ENCODE results near the gene LSS.

LSS gene

DNA sequence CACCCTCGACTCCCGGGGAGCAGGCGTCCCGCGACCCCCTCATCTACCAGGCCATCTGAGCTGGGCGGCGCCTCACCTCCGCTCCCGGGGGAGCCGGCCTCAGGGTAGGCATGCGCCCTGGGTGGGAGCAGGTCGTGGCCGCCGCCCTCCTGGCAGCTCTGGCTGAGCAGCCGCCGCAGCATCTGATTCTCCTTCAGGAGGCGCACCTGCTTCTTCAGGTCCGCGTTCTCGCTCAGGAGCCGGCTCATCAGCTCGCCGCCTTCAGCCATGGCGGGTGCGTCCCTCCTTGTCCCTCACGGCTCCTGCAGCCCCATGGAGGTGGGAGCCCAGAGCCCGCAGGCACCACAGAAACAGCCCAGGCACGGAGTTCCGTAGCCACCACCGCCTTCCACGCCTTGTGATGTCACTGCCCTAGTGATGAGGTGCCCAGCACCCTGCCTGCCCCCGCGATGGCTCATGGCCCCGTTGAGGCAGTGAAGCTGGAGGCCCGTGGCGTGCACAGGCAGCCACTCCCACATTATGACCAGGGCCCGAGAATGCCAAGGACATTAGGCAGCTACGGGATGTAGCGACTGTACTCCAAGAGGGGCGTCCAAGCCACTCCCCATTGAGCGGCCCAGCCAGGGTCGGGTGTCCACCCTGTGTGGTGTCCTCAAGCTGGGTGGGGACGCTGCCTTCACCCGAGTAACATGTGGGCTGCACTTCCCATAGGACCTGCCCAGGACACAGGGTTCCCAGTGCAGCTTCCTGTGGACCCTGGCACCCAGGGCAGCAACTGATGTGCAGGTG lies 45.8 kb downstream of the LSS start:
- H3K4ac ChIP-seq (ENCODE audit: low read length): no peak overlapping the region
- H2AFZ ChIP-seq (ENCODE audit: low read length): no peak overlapping the region
- H4K8ac ChIP-seq (ENCODE audit: low read depth, low read length): no peak overlapping the region
- H3K4me3 ChIP-seq (ENCODE audit: low read length in 2 of 2): peak overlapping the region; percentile 15 to 55
- H4K91ac ChIP-seq (ENCODE audit: low read depth, low read length, poor library complexity): no peak overlapping the region
- peaks cover 18% of the 10 kb centered on the region for H3K79me1 ChIP-seq (ENCODE audit: low read depth, low read length)
- peak overlapping the region; percentile 80 for H3K23ac ChIP-seq (ENCODE audit: low read depth, low read length, poor library complexity)
- H2BK120ac ChIP-seq (ENCODE audit: low read depth, low read length): no peak overlapping the region
- H3K36me3 ChIP-seq (replicated peaks in 1 of 2; ENCODE audit: control insufficient read depth in 2 of 2, insufficient read depth in 2 of 2, low read length in 2 of 2): peaks cover 0 to 6% of the 10 kb centered on the region in 2 donors
- H3K27me3 ChIP-seq (ENCODE audit: control insufficient read depth in 3 of 3, insufficient read depth in 3 of 3, low read depth in 1 of 3, low read length in 3 of 3): no peaks in the 10 kb centered on the region
- no peak overlapping the region for H3K27ac ChIP-seq (replicated peaks; ENCODE audit: low read length)
- peak overlapping the region; percentile 83 for H2AK5ac ChIP-seq (ENCODE audit: low read depth, low read length)
- peak overlapping the region; percentile 64 for H3K18ac ChIP-seq (ENCODE audit: low read length)
- no peaks in the 10 kb centered on the region for H3K9me3 ChIP-seq (replicated peaks in 1 of 2; ENCODE audit: control insufficient read depth in 2 of 2, insufficient read depth in 1 of 2, low read depth in 1 of 2, low read length in 2 of 2)
- H3K9ac ChIP-seq (ENCODE audit: low read depth, low read length, poor library complexity): peak overlapping the region; percentile 60
- peak overlapping the region; percentile 75 for H2BK12ac ChIP-seq (ENCODE audit: low read length)
- no peak overlapping the region for H2BK15ac ChIP-seq (ENCODE audit: low read length)
- no peak for DNase-seq (ENCODE audit: low spot score)
- H3K14ac ChIP-seq (ENCODE audit: low read length): no peak overlapping the region
- H3K4me2 ChIP-seq (ENCODE audit: insufficient read depth, low read length, poor library complexity, severe bottlenecking): no peak overlapping the region
- H3K4me1 ChIP-seq (ENCODE audit: control insufficient read depth in 2 of 2, insufficient read depth in 1 of 2, low read depth in 1 of 2, low read length in 2 of 2): peaks cover 8% of the 10 kb centered on the region in 2 donors
- peak overlapping the region; percentile 13 for H2BK5ac ChIP-seq (ENCODE audit: low read length)
- WGBS, 2 donors (ENCODE audit: extremely low coverage in 2 of 2, insufficient read length in 2 of 2, insufficient replicate concordance in 1 of 2): no CpG with 5 or more reads among the region's 44 CpGs

DNA sequence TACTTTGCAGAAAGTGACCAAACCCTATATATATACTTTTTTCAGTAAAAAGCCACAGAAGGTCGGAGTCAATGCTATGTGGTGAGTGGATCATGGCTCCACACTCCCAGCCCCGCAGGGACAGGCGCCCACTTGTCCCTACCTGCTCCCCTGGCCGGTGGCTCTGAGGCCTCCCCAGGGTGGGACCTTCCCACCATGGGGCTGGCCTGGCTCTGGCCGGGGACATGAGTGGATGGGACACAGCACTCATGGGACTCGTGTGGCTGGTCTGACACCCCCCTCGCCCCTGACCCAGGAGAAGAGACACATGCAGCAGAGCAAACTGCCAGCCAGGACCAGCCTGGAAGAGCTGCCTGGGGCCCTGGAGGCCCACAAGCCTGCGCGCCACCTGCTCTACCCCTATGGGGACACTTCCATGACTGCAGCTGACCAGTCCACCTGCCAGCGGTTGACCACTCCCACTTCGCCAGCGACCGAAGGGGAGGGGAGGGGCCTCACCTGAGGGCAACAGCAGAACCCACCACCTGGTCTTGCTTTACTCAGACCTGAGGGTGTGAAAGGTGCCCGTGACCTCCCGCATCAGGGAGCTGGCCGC lies 46.5 kb downstream of the LSS start:
- Histone ChIP-seq H3K4me3 (ENCODE audit: low read length in 2 of 2) (no peak overlapping the region), H3K9ac (ENCODE audit: low read depth, low read length, poor library complexity) (no peak overlapping the region), H2BK15ac (ENCODE audit: low read length) (no peak overlapping the region), H3K18ac (ENCODE audit: low read length) (no peak overlapping the region), H2BK12ac (ENCODE audit: low read length) (no peak overlapping the region), H3K9me3 (replicated peaks in 1 of 2; ENCODE audit: control insufficient read depth in 2 of 2, insufficient read depth in 1 of 2, low read depth in 1 of 2, low read length in 2 of 2) (no peaks in the 10 kb centered on the region), H3K14ac (ENCODE audit: low read length) (no peak overlapping the region), H4K91ac (ENCODE audit: low read depth, low read length, poor library complexity) (no peak overlapping the region), H2BK120ac (ENCODE audit: low read depth, low read length) (no peak overlapping the region), H2BK5ac (ENCODE audit: low read length) (no peak overlapping the region), H3K36me3 (replicated peaks in 1 of 2; ENCODE audit: control insufficient read depth in 2 of 2, insufficient read depth in 2 of 2, low read length in 2 of 2) (no peaks in the 10 kb centered on the region), H3K4me2 (ENCODE audit: insufficient read depth, low read length, poor library complexity, severe bottlenecking) (no peak overlapping the region), H3K27me3 (ENCODE audit: control insufficient read depth in 3 of 3, insufficient read depth in 3 of 3, low read depth in 1 of 3, low read length in 3 of 3) (no peaks in the 10 kb centered on the region), H2AFZ (ENCODE audit: low read length) (no peak overlapping the region), H2AK5ac (ENCODE audit: low read depth, low read length) (no peak overlapping the region), H3K27ac (replicated peaks; ENCODE audit: low read length) (no peak overlapping the region), H3K23ac (ENCODE audit: low read depth, low read length, poor library complexity) (peak overlapping the region; percentile 65), H4K8ac (ENCODE audit: low read depth, low read length) (no peak overlapping the region), H3K79me1 (ENCODE audit: low read depth, low read length) (peaks cover 18% of the 10 kb centered on the region), H3K4ac (ENCODE audit: low read length) (no peak overlapping the region), H3K4me1 (ENCODE audit: control insufficient read depth in 2 of 2, insufficient read depth in 1 of 2, low read depth in 1 of 2, low read length in 2 of 2) (peaks cover 3 to 7% of the 10 kb centered on the region in 2 donors)
- WGBS, 2 donors (ENCODE audit: extremely low coverage in 2 of 2, insufficient read length in 2 of 2, insufficient replicate concordance in 1 of 2): no CpG with 5 or more reads among the region's 16 CpGs
- no peak for DNase-seq (ENCODE audit: low spot score)

DNA sequence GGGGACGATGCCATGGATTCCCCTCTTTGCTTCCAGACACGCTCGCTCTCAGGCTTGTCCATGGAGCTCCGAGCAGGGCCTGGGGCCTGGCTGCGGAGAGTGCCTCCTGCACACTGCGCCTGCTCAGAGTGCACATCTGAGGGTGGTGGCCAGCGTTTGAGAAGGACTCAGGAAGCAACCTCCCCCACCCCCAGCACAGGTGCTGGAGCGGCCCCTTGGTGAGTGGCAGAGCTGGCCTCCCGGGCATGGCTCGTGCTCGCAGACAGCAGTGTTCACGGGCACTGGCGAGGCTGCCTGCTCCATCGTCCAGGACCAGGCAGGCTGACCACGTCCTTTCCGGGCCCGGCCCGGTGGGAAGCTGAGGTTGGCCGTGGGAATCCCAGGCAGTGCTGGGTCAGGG lies 47.1 kb downstream of the LSS start:
- H4K91ac ChIP-seq (ENCODE audit: low read depth, low read length, poor library complexity): no peak overlapping the region
- peak overlapping the region; percentile 38 for H3K18ac ChIP-seq (ENCODE audit: low read length)
- H3K4me2 ChIP-seq (ENCODE audit: insufficient read depth, low read length, poor library complexity, severe bottlenecking): no peak overlapping the region
- no peak overlapping the region for H2BK5ac ChIP-seq (ENCODE audit: low read length)
- H4K8ac ChIP-seq (ENCODE audit: low read depth, low read length): no peak overlapping the region
- no peak for DNase-seq (ENCODE audit: low spot score)
- no peak overlapping the region for H3K4ac ChIP-seq (ENCODE audit: low read length)
- no peak overlapping the region for H2AFZ ChIP-seq (ENCODE audit: low read length)
- WGBS, 2 donors (ENCODE audit: extremely low coverage in 2 of 2, insufficient read length in 2 of 2, insufficient replicate concordance in 1 of 2): no CpG with 5 or more reads among the region's 19 CpGs
- H3K4me1 ChIP-seq (ENCODE audit: control insufficient read depth in 2 of 2, insufficient read depth in 1 of 2, low read depth in 1 of 2, low read length in 2 of 2): peaks cover 3 to 7% of the 10 kb centered on the region in 2 donors
- H2BK120ac ChIP-seq (ENCODE audit: low read depth, low read length): no peak overlapping the region
- no peak overlapping the region for H3K14ac ChIP-seq (ENCODE audit: low read length)
- no peaks in the 10 kb centered on the region for H3K36me3 ChIP-seq (replicated peaks in 1 of 2; ENCODE audit: control insufficient read depth in 2 of 2, insufficient read depth in 2 of 2, low read length in 2 of 2)
- H3K27ac ChIP-seq (replicated peaks; ENCODE audit: low read length): no peak overlapping the region
- H3K4me3 ChIP-seq (ENCODE audit: low read length in 2 of 2): no peak overlapping the region
- no peak overlapping the region for H2AK5ac ChIP-seq (ENCODE audit: low read depth, low read length)
- H2BK12ac ChIP-seq (ENCODE audit: low read length): no peak overlapping the region
- H3K79me1 ChIP-seq (ENCODE audit: low read depth, low read length): peaks cover 18% of the 10 kb centered on the region
- H3K23ac ChIP-seq (ENCODE audit: low read depth, low read length, poor library complexity): peak overlapping the region; percentile 6
- H3K9me3 ChIP-seq (replicated peaks in 1 of 2; ENCODE audit: control insufficient read depth in 2 of 2, insufficient read depth in 1 of 2, low read depth in 1 of 2, low read length in 2 of 2): no peaks in the 10 kb centered on the region
- H3K27me3 ChIP-seq (ENCODE audit: control insufficient read depth in 3 of 3, insufficient read depth in 3 of 3, low read depth in 1 of 3, low read length in 3 of 3): no peaks in the 10 kb centered on the region
- H2BK15ac ChIP-seq (ENCODE audit: low read length): no peak overlapping the region
- H3K9ac ChIP-seq (ENCODE audit: low read depth, low read length, poor library complexity): no peak overlapping the region

DNA sequence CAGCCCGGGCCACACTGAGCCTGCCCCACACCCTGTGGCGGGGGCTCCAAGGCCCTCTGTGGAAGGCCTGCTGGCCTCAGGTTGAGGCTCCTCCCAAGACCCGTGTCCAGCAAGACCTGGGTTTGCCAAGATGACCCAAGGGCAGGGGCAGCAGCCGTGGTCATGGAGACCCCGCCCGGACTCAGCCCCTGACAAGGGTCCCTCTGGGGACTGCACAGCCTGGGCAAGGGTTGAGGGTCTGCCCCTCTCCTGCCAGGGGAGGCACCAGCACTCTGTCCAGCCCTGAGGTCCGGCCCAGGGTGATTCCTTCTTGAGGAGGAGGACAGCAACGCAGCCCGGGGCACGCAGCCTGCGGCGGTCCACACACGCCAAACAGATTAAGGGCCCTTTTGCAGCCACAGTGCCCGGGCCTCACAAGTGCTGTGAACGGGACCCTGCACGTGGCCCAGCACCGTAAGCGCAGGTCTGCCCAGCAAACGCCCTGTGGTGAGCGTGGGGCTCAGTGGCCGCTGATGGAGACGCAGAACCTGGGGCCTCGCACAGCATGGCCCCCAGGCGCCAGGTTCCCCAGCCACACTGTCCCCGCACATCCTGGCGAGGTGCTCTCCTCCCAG lies 47.7 kb downstream of the LSS start:
- Histone ChIP-seq H3K79me1 (ENCODE audit: low read depth, low read length) (peaks cover 18% of the 10 kb centered on the region), H2AFZ (ENCODE audit: low read length) (no peak overlapping the region), H3K4ac (ENCODE audit: low read length) (no peak overlapping the region), H3K23ac (ENCODE audit: low read depth, low read length, poor library complexity) (peak overlapping the region; percentile 58), H3K18ac (ENCODE audit: low read length) (peak overlapping the region; percentile 28), H3K4me2 (ENCODE audit: insufficient read depth, low read length, poor library complexity, severe bottlenecking) (no peak overlapping the region), H4K91ac (ENCODE audit: low read depth, low read length, poor library complexity) (no peak overlapping the region), H2BK12ac (ENCODE audit: low read length) (no peak overlapping the region), H3K4me1 (ENCODE audit: control insufficient read depth in 2 of 2, insufficient read depth in 1 of 2, low read depth in 1 of 2, low read length in 2 of 2) (peaks cover 3 to 7% of the 10 kb centered on the region in 2 donors), H3K14ac (ENCODE audit: low read length) (no peak overlapping the region), H2BK120ac (ENCODE audit: low read depth, low read length) (no peak overlapping the region), H2AK5ac (ENCODE audit: low read depth, low read length) (no peak overlapping the region), H4K8ac (ENCODE audit: low read depth, low read length) (peak overlapping the region; percentile 17), H2BK5ac (ENCODE audit: low read length) (no peak overlapping the region), H3K36me3 (replicated peaks in 1 of 2; ENCODE audit: control insufficient read depth in 2 of 2, insufficient read depth in 2 of 2, low read length in 2 of 2) (no peaks in the 10 kb centered on the region), H3K9ac (ENCODE audit: low read depth, low read length, poor library complexity) (peak overlapping the region; percentile 44), H3K4me3 (ENCODE audit: low read length in 2 of 2) (no peak overlapping the region), H3K27ac (replicated peaks; ENCODE audit: low read length) (no peak overlapping the region), H2BK15ac (ENCODE audit: low read length) (no peak overlapping the region), H3K27me3 (ENCODE audit: control insufficient read depth in 3 of 3, insufficient read depth in 3 of 3, low read depth in 1 of 3, low read length in 3 of 3) (no peaks in the 10 kb centered on the region), H3K9me3 (replicated peaks in 1 of 2; ENCODE audit: control insufficient read depth in 2 of 2, insufficient read depth in 1 of 2, low read depth in 1 of 2, low read length in 2 of 2) (no peaks in the 10 kb centered on the region)
- DNase-seq (ENCODE audit: low spot score): no peak
- whole genome bisulfite sequencing, 2 donors (ENCODE audit: extremely low coverage in 2 of 2, insufficient read length in 2 of 2, insufficient replicate concordance in 1 of 2): no CpG with 5 or more reads among the region's 26 CpGs
